Liver (tissue), 3 donors: Measurements from ENCODE around the gene TMEM231.

Source experiments
- ATF3 ChIP-seq: IDR thresholded peaks from 2 replicates; pipeline ENCODE4 v1.6.1; 2016; ENCODE audit warnings: antibody characterized with exemption
- CTCF ChIP-seq: fragments of 150-350 bp; IDR thresholded peaks from 2 replicates; pipeline ENCODE4 v1.5.1; 2017; ENCODE audit warnings: improper control_type of control experiment, low read depth, low read length; ENCODE audit not compliant: missing input control
- FOXA1 ChIP-seq: IDR thresholded peaks from 2 replicates; pipeline ENCODE4 v1.6.1; 2016; ENCODE audit warnings: antibody characterized with exemption
- GABPA ChIP-seq, 2 donors: IDR thresholded peaks in 1 of 2; conservative IDR thresholded peaks in 1 of 2; 2 replicates each; pipeline ENCODE4 v1.6.1; 2016; ENCODE audit warnings: antibody characterized with exemption in 2 of 2, mild to moderate bottlenecking in 1 of 2, moderate library complexity in 1 of 2
- HNF4A ChIP-seq, 2 donors: conservative IDR thresholded peaks; 2 replicates each; pipeline ENCODE4 v1.6.1; 2016; ENCODE audit warnings: antibody characterized with exemption in 2 of 2, mild to moderate bottlenecking in 2 of 2
- HNF4G ChIP-seq: IDR thresholded peaks from 2 replicates; pipeline ENCODE4 v1.6.1; 2016; ENCODE audit warnings: antibody characterized with exemption
- JUND ChIP-seq, 2 donors: IDR thresholded peaks; 2 replicates each; pipeline ENCODE4 v1.6.1; 2016; ENCODE audit warnings: antibody characterized with exemption in 2 of 2
- MAX ChIP-seq: IDR thresholded peaks from 2 replicates; pipeline ENCODE4 v1.6.1; 2016; ENCODE audit warnings: antibody characterized with exemption
- RAD21 ChIP-seq, 2 donors: IDR thresholded peaks; 2 replicates each; pipeline ENCODE4 v1.6.1; 2016; ENCODE audit warnings: antibody characterized with exemption in 2 of 2, mild to moderate bottlenecking in 2 of 2
- REST ChIP-seq: IDR thresholded peaks from 2 replicates; pipeline ENCODE4 v1.6.1; 2016; ENCODE audit warnings: antibody characterized with exemption, mild to moderate bottlenecking
- SP1 ChIP-seq: IDR thresholded peaks from 2 replicates; pipeline ENCODE4 v1.6.1; 2018; ENCODE audit warnings: antibody characterized with exemption, mild to moderate bottlenecking
- TAF1 ChIP-seq: conservative IDR thresholded peaks from 2 replicates; pipeline ENCODE4 v1.6.1; 2016; ENCODE audit warnings: antibody characterized with exemption, mild to moderate bottlenecking
- YY1 ChIP-seq: IDR thresholded peaks from 2 replicates; pipeline ENCODE4 v1.6.1; 2016; ENCODE audit warnings: antibody characterized with exemption, mild to moderate bottlenecking
- ZBTB33 ChIP-seq: IDR thresholded peaks from 2 replicates; pipeline ENCODE4 v1.6.1; 2016; ENCODE audit warnings: antibody characterized with exemption
- donor health status: healthy.
- donor health status: healthy.

- TF ChIP-seq REST (no peak), HNF4G (no peak), YY1 (no peak), CTCF (no peak), ZBTB33 (no peak), RAD21 (IDR thresholded peaks at IDR 0.05) (no peak), JUND (IDR thresholded peaks at IDR 0.05) (no peak), MAX (no peak), HNF4A (conservative IDR thresholded peaks at IDR 0.05) (peak in 1 of 2 donors; percentile 16), FOXA1 (no peak), ATF3 (no peak), SP1 (no peak), TAF1 (no peak), GABPA (IDR thresholded peaks at IDR 0.05 in 1 of 2, conservative IDR thresholded peaks at IDR 0.05 in 1 of 2) (peak; percentile 34 to 81)
These were observed 49.5 kb downstream of the TMEM231 start for GRCh38 chr16:75506574-75506973.
